COLO668 (cell line): ENCODE data around the gene CRYBG1.
"Not testable (repeated sequence)": the region's sequence is repeated elsewhere in the genome, so short reads cannot be mapped to it uniquely, and the experiment has no call there.

ENCODE experiments used
- DNase-seq: peaks from one replicate; lab custom pipeline; 2025; ENCODE audit not compliant: unreplicated experiment; lab: John Stamatoyannopoulos, UW

Gene CRYBG1

DNA sequence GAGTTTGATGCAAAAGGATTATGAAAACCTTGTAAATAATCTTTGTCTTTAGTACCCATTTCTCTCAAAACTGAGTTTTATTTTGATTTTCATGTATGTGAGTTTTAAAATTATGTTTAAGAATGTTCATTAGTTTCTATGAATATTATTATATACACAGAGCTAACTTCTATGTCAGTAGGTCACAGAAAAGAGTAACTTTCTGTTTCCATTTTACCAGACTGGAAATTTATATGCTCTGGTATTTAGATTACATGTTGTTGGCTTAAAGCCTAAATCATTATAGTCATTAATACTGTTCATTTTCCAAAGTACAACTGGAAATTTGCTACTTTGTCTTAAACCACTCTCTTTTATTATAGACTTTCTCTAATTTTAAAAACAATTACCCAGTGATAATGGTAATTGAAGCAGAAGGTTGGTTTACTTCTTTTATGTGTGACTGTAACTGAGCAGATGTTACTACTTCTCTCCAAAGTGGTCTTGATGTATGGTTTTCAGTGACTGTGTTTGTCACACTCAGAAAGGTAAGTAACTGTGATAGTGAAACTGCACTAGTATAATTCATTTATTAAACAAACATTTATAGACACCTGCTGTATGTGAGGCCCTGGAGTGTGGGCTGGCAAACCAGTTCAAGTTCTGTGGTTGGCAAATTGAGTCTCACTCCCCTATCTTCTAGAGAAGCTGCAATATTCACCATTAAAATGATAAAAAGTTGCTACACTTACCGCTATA, 13.2 kb downstream of the CRYBG1 start:
- DNase-seq, result no peak

DNA sequence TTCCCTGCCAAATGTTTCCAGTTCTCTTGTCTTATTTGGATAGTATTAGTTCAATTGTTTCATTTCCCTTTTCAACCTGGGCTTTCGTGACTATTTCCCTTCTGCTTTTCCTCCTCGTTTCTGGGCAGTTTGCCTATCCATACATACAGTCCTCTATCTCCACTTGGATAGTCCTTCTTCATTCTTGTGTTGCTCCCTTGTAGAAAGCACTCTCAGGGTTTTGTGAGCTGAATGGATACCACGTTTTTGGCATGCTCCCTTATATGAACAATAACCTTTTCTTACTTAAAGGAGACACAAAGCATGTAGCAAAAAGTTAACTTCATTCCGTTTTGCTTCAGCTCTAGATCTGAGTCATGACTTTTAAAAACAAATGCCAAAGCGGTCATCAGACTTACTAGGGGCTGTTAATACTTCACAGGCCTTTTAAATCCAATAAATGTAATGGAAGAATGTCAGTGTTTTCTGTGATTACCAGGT, 16.6 kb downstream of the CRYBG1 start:
- no peak for DNase-seq

DNA sequence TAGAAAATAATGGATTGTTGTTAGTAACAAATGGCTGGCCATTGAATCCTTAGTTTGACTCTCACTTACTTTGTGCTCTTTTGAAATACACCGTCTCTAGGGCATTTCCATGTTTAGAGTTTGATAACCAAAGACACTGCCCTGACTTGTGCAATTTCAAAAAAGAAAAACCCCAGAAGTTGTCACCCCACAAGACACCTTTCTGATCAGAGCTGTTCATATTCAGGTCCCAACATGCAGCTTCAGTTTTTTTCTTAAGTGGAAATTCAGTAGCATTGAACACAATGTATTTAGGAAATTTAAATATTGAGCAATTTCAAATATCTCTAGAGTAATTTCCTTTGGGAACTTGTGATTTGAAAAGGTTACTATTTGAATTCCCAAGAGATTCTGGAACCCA, 19.4 kb downstream of the CRYBG1 start:
- no peak for DNase-seq

DNA sequence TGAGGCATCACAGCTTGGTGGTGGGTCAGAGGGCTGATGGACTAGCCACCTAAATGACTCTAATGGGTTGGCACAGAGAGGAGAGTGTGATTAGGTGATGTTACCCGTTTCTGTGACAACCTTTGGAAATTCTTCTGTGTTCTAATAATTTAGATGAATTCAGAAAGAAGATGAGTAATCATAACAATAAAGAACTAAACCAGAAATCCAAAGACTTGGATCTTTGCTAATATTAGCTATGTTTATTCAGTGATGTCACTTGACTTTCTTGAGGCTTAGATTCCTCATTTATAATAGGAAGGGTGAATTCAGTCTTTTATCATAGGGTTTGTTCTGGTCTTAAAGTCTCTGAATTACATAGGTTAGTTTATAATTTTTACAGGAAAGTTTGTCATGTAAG, 19.9 kb downstream of the CRYBG1 start:
- no peak for DNase-seq

DNA sequence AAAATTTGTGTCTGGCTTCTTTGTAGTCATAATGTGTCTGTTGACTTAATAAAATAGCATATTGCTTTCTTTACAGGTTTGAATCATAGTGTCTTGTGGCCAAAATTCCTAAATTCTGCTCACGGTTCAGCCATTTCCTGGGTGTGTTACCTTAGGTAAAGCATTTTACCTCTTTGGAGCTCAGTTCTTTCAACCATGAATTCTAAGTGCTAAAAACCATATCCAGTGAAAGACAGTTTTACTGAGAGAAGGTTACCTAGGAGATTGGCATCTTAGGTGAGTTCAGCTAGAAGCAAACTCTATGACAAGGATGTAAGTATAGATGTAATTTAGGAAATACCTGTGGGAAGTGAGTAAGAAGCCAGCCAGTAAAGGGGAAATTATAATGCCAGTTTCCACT, 20.7 kb downstream of the CRYBG1 start:
- DNase-seq, result no peak

DNA sequence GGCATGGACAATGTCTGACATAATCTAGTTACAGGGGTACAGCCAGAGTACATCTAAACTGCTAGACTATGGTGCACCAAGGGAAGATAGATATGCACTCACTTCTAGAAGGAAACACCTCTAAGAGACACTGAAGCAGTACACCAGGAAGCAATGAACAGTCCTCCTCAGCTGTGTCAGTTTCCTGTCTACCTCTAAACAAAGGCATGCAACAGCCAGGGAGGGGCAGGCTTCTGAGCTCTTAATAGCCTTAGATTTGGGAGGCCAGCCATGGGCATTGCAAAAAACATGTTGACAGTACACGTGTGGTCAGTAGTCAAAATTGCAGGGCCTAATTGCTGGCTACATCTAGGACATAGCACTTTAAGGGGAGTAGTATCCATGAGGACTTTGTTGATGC, 21.4 kb downstream of the CRYBG1 start:
- no peak for DNase-seq

DNA sequence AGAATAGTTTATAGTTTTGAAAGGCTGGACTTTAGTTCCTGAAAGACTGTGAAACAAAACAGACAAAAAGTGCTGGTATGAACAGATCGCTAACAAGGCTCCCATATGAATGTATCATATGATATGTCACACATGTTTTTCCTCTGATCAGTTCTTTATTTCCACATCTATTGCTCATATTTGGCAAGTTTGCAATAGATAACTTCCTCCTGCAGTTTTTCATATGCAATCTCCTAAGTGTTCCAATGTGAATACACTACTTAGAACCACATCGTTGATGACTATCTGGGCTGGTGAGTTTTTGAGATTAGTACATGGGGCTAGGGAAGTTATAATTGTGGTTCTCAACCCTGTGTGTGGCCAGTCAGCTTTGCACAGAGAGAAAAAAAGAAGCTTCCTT, 23.1 kb downstream of the CRYBG1 start:
- DNase-seq, result no peak

DNA sequence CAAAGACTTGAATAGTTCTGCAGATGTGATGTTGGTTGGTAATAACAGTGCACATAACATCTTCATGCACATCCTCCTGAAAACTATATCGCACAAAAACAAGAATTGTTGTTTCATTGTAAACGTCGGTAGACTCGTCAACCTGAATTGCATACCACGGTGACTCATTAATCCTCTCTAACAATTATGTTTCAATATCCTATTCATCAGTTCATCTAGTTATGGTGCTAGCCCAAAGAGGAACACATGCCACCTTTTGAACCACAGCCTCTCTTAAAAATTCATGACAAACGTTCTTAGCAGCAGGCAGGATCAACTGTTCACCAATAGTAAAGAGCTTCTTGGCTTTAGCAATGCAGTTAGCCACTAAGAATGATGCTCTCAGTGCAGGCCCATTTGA, 25.0 kb downstream of the CRYBG1 start:
- DNase-seq, result no peak

DNA sequence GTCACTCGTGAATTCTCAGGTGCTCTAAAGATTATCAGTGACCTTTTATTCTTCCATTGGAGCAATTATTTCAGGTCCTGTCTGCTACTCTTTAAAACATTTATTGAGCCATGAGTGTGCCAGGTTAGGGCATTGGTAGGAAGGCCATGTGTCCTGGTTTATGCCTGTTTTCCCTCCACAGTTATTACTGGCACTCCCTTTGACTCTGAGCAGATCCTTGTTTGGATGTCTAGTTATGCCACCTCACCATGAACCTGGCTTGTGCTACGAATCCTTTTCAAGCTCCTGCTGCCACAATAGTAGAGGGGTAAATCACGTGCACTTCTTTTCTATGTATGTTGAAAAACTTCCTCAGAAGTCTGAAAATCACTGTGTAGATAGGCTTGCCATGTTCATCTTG, 27.4 kb downstream of the CRYBG1 start:
- no peak for DNase-seq

DNA sequence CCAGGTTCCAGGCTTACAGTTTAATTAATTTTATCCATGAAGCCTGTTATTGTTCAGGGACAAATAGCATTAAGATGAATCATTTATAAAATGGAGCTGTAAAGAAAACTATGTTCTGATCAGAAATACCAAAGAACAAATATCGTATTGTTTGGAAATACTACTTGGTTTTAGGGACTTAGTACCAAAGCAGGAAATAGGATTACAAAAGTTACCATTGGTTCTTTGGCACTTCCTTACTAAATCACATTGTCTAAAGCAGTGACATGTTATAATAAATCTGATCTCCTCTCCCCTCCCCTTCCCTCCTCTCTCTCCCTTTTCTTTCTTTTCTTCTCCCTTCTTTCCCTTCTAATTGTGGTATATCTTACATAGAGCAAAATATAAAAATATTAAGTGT, 29.6 kb downstream of the CRYBG1 start:
- no peak for DNase-seq

DNA sequence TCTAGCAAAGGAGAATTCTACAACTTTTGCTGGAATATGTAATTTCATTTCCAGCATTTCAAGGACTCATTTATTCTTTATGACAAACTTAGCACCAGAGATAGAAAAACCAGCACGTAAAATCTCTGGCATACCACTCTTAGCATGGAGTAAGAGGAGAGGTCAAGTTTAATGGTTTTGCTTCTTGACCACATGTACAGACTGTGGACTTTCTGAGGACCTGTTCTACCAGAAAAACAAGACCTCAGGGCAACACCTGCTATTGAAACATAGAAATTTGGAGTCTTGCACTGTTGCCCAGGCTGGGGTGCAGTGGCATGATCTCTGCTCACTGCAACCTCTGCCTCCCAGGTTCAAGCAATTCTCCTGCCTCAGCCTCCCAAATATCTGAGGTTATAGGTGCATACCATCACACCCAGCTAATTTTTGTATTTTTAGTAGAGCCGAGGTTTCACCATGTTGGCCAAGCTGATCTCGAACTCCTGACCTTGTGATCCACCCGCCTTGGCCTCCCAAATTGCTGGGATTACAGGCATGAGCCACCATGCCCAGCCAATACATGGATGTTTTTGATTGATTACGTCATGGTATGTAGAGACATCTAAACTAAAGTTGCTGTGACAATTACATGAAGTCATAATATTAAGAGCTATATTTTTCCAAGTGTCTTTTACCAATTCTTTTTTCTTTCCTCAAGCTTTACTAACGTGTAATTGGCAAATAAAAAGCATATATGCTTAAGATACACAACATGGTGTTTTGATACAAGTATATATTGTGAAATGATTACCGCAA, 36.1 kb downstream of the CRYBG1 start:
- DNase-seq, result no peak

DNA sequence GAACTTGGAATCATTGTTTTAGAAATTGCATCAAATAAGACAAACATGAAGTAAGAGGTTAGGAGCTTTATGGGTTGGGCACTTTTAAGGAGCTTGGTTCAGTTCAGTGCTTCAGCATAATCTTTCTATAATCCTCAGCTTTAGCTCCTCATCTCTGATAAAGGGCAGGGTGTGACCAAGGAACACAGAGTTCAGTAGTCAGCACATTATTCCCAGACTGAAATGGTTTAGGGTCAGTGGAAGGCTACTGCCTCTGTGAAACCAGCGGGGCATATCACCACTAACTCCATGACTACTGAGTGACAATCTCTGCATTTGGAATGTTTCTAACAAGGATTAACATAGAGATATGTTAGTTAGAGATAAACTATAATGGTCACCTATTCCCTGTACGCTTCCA, 36.9 kb downstream of the CRYBG1 start:
- no peak for DNase-seq

DNA sequence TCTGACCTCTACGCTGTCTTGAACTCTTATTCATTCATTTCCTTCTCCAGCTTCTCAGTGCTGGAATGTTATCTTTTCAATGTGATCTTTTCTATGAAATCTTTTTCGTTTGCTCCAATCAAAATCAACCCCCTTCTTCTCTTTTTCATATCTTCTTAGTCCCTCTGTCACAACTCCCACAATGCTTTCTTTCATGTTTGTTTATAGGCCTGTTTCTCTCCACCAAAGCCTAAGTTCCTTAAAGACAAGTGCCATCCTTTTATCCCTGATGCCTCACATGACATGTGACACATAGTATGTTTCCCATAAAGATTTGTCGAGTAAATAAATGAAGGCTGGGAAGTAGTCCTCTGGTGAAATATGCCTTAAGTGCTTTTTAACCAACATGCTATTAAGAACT, 38.1 kb downstream of the CRYBG1 start:
- DNase-seq, result no peak

DNA sequence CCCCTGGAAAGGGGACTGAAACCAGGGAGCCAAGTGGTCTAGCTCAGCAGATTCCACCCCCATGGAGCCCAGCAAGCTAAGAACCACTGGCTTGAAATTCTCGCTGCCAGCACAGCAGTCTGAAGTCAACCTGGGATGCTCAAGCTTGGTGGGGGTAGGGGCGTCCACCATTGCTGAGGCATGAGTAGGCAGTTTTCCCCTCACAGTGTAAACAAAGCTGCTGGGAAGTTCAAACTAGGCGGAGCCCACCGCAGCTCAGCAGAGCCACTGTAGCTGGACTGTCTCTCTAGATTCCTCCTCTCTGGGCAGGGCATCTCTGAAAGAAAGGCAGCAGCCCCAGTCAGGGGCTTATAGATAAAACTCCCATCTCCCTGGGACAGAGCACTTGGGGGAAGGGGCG, 44.5 kb downstream of the CRYBG1 start:
- DNase-seq, result not testable (repeated sequence)

DNA sequence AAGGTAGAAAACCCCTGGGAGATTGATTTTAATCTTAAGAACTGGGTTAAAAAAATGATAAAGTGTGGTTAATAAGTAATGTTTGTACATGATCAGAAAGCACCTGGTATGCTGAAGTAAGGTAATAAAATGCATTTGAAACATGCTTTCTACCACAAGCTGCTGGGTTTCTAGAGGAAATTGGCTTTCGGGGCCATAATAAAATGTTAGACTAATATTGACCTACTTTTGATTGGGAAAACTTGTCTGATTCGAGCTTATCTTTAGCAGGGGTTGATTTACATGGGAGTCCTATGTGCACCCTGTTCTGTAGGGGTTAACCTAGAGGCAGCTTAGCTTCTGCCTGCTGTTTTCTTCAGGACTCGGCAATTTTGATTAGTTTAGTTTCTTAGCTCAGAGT, 50.5 kb downstream of the CRYBG1 start:
- DNase-seq, result no peak

DNA sequence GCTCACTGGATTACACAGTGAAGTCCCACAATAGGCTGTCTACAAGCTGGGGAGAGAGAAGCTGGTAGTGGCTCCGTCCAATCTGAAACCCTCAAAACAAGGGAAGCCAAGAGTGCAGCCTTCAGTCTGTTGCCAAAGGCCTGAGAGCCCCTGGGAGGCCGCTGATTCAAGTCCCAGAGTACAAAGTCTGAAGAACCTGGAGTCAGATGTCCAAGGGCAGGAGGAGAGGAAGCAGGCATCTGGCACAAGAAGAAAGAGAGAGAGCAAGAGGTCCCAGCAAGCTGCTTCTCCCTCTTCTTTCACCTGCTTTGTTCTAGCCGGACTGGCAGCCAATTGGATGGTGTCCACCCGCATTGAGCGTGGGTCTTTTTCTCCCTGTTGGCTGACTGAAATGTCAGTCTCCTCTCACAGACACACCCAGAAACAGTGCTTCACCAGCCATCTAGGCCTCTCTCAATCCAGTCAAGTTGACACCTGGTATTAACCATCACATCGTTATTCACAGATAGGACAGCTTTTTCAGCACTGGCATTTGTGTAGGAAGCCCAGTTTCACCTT, 51.2 kb downstream of the CRYBG1 start:
- no peak for DNase-seq

DNA sequence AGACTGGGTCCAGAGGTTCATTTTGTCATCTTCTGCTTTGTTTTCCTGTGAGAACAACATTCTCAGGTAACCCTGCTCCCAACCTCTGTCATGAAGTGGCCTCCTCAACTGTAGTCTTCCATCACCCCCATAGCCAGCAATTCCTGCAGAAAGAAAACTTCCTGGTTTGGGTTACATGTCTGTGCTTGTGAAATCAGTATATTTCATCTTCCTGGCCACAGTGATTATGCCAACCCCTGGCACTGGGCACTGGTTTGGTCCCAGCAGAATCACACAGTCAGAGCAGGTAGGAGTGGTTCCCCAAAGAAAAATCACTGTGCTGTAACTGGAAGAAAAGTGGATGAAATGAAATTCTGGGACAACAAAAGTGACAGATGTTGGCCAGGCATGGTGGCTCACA, 52.5 kb downstream of the CRYBG1 start:
- DNase-seq, result no peak

DNA sequence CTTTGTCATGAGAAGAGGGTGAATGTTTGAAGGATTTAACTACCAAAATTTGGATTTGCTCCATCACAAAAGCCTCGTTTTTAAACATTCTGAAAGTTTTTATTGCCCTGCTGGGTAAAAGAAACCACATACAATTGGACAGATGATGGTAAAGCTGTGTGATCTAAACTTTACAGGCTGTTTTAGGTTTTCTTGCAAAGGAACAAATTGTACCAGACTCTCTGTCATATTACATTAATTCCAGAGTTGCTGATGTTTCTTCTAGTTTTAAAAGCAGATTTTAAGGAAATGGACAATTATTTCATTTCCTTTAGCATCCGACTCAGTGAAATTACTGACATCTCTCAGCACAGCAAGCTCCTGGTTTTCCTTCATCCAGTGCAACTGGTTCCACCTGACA, 53.2 kb downstream of the CRYBG1 start:
- no peak for DNase-seq

DNA sequence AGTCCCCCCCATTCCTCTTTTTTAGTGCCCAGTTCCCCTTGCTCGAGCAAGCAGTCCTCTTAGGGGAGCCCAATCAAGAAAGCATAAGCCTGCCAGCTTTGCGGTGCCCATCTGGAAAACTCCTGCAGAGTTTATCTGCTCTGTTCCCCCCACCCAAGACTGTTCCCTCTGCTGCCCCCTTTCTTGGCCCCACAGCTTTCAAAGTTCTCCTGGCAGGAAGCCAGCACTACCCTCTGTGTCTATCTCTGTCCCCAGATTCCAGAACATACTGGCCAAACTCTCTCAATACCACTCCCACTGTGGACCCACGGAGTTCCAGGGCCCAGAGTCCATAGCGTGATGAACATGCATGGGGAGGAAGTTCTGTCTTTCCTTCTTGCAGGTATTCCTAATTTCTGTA, 55.4 kb downstream of the CRYBG1 start:
- no peak for DNase-seq

DNA sequence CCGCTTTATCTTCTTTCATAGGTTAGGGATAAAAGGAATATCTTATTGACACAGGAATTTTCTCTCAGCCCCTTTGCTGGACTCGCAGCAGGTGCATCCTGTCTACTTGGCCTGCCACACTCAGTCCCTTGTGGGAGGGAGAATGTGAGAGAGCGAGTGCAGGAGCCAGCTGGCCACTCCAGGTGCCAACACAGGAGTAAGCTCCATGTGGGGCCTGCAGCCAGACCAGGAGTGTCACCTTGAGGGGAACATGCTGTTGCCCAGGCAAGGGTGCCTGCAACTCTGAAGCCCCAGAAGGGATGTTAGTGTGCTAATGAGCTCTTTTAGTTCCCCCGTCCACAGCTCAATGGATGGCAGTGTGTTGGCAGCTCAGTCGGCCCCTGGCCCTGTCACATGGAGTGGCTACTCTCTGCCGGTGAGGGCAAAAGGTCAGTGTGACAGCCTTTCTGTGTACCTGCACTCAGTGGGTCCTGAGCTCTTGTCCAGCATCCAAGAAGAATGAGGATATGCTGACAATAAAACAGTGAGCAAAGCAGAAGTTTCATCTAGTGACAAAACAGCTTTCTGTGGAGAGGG, 57.1 kb downstream of the CRYBG1 start:
- peak; percentile 1 for DNase-seq

DNA sequence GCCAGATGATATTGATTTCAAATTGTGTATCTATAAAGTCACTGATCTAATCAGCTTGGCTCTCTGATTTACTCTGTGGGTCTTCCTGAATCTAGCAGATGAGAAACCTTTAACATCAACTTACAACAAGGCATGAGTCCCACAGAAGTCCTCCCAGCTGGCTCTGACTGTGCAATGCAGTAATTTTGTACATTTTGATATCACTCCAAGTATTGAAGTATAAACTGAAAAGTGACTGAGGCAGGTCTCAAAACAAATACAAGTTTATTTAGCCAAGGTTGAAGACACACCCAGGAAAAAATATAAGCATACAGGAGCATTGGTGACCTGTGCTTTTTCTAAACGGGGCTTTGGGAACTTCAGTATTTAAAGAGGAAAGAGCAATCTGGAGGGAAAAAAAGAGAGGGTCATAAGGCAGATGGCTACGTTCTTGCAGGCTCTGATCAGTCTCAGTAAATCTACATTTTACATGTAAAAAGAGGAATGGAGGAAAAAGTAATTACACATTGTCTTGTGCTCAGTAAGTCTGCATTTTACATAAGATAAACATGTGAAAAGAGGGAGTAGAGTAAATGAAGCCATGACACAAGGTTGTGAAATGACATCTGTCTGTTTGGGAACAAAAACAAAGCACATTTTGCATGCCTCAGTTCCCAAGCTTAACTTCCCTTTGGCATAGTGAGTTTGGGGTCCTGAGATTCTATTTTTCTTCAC, 59.5 kb downstream of the CRYBG1 start:
- no peak for DNase-seq
